Ecto neural progenitor cell (in vitro differentiated cells): ENCODE results near the gene CCDC141.
"Not testable (repeated sequence)": the region's sequence is repeated elsewhere in the genome, so short reads cannot be mapped to it uniquely, and the experiment has no call there.

Source experiments
- DNase-seq: peaks from one replicate; pipeline ENCODE4 v3.0.0-alpha.2; 2018; ENCODE audit warnings: low spot score

CCDC141 gene

GRCh38 chr2:179044500-179044899 lies 5.4 kb downstream of the CCDC141 start:
- no peak for DNase-seq

- DNase-seq: no peak
These were observed 12.1 kb downstream of the CCDC141 start for GRCh38 chr2:179037807-179038206.

GRCh38 chr2:179036353-179036905 lies 13.5 kb downstream of the CCDC141 start:
- no peak for DNase-seq

DNA sequence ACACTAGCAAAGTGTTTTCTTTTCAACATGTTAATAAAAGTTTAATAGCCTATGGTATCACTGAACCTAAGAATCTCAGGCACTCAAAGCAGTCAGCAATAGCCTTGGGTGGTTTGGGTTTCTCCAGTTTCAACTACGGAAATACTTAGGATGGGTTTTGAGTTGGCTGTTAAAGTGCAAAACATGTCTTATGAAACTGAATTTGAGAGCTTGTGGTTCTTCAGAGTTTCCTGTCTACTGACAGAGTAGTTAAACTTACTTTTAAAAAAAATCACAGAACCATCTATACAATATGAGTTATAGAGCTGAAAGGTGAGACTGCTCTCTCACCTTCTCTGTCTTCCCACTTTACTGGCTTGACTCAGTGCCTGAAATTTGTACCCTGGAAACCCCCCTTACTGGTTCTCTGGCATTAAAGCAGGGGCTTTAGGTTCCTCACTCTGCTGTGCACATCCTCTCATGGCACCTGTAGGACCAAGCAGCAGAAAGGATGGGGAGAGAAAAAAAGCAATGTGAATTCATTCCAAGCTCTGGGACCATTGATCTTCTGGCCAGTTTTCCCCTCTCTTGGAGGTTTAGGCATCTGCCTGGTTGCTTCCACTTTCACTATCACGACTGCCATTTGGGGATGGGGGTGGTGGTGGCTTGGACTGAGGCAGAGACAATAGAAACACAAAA lies 18.1 kb downstream of the CCDC141 start:
- no peak for DNase-seq

DNA sequence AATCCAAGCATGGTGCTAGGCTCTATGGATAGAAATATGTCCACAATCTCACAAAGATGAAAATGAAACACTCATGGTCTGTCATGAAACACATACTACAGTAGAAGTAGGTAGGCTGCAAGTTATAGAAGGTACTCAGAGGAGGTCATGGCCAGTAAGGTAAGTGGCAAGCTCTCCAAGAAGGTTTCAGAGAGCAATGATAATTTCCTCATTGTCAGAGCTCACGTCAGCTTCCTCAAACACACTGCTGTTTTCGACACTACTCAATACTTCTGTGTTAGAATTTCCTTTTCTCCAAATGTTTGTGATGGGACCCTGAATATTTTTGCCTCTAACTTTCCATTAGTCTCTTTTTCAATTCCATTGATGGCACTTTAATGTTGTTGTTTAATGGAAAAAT lies 25.5 kb downstream of the CCDC141 start:
- DNase-seq: no peak

GRCh38 chr2:179022685-179023084 lies 27.3 kb downstream of the CCDC141 start:
- no peak for DNase-seq

DNA sequence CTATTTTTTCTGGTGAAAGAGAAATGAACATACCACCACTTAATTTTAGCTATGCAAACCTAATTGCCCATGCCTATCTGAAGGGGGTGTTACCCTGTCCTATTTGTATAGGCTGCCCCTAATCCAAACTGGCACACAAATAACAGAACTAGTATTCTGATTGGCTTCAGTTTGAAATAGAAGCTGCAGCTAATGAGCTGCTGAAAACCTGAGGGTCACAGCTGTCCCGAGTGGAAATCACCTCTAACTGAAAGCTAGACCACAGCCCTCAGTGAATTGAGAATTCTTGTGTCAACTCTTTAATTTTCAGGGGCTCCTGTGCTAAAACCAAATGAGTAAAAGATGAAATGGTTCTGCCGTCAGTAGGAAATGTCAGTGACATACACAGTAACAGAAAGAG lies 28.7 kb downstream of the CCDC141 start:
- DNase-seq: no peak

GRCh38 chr2:179020156-179020750 lies 29.7 kb downstream of the CCDC141 start:
- peak; percentile 60 for DNase-seq

GRCh38 chr2:179019260-179019659 lies 30.7 kb downstream of the CCDC141 start:
- no peak for DNase-seq

- DNase-seq: no peak
These were observed 32.1 kb downstream of the CCDC141 start for GRCh38 chr2:179017773-179018357.

- DNase-seq: not testable (repeated sequence)
These were observed 35.7 kb downstream of the CCDC141 start for GRCh38 chr2:179014189-179014588.

DNA sequence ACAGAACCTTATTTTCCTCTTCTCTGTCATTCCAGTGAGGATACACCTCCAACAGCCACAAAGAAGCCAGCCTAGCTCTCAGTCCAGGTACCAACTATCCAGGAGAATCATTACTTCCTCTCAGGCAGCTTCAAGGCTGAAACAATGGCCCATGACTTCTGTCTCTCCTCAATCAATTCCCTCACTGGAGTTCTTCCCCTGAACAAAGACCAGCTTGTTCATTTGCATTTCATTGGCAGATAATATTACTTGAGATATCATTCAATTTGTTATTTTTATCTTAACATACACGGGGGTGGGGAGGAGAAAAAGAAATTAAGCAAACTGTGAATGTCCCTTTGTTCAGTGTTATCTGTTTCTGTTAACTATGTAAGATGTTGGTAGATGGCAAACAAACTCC lies 44.0 kb downstream of the CCDC141 start:
- no peak for DNase-seq

- no peak for DNase-seq
These were observed 50.5 kb downstream of the CCDC141 start for GRCh38 chr2:178999476-178999875.

DNA sequence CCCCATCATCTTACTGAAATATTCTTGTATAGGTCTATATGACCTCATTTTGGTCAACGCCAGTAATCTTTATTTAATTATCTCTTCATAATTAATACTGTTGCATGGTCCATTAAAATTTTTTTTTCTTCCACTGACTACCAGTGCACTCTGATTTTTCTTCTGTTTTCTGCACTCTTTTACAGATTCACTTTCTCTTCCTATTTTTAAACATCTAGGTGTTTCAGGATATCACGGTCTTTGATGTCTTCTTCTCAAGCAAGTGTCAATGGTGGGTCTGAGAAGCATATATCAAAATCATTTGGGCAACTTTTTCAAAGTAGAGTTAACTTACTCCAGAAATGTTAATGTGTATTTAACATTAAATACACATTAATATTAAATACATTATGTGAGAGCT lies 51.4 kb downstream of the CCDC141 start:
- no peak for DNase-seq

DNA sequence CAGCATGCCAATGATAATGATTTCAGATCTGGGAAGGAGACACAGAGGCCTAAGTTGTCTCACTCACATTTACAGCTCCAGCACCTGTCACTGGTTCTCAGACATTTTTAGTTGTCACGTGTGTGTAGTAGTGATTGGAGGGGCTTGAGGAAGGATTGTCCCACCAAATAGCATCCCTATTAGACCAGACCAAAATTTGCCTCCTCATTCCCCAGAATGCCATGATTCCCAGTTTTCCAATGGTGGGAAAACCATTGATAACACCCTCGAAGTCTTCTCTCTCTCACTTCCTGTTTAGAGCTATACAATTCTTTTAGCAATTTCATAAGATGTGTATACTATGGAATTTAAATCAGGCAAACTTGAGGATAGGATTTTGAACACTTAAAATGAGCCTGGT lies 52.5 kb downstream of the CCDC141 start:
- no peak for DNase-seq

DNA sequence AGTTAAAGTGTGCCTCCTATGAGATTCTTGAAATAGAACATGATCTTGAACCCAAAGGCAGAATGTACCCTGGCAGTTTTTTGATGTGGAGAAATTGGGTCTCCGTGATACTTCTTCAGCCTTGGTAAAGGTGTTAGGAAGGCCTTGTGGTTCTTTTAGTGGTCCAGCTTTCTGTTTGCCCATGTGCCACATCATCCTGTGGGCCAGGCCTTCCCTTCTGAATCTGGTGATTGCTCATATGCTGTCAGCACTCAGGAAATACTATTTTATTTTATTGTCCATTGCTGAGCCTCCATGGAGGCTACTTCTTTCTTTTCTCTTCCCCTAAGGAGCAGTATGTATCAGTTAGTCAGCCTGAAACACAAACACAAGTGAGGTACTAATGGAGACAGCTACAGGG lies 52.9 kb downstream of the CCDC141 start:
- DNase-seq: no peak

- no peak for DNase-seq
These were observed 55.7 kb downstream of the CCDC141 start for GRCh38 chr2:178994264-178994663.

DNA sequence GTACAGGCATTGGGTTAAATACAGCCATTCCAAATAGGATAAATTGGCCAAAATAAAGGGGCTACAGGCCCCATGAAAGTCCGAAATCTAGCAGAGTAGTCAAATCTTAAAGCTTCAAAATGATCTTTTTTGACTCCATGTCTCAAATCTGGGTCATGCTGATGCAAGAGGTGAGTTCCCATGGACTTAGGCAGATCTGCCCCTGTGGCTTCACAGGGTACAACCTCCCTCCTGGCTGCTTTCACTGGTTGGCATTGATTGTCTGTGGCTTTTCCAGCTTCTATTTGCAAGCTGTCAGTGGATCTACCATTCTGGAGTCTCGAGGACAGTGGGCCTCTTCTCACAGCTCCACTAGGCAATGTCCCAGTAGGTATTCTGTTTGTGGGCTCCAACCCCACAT lies 56.1 kb downstream of the CCDC141 start:
- no peak for DNase-seq

- not testable (repeated sequence) for DNase-seq
These were observed 57.2 kb downstream of the CCDC141 start for GRCh38 chr2:178992719-178993118.

DNA sequence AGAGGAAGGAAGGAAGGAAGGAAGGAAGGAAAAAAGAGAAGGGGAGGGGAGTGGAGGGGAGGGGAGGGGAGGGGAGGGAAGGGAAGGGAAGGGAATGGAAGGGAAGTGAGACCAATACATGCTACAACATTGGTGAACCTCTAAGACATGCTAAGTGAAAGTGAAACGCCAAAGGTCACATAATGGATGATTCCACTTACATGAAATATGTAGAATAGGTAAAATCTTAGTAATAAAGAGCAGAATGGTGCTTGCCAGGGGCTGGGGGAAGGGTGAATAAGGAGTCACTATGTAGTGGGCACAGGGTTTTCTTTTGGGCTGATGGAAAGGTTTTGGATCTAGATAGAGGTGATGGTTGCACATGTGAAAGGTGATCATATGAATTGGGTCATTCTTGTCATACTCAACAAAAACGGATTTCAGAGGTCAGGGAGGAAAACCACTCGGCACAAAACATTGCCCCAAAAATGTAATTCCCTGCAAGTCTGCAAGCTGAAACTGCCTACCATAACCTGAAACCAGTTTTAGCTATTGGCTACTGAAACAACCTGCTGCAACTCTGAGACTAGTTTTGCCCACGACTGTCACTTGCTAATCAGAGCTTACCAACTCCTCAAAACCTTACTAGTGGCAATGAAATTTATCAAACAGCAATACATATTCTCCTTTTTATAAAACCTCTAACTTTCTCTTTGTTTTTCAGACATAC lies 59.2 kb downstream of the CCDC141 start:
- DNase-seq: no peak

GRCh38 chr2:178989424-178989823 lies 60.5 kb downstream of the CCDC141 start:
- DNase-seq: not testable (repeated sequence)

DNA sequence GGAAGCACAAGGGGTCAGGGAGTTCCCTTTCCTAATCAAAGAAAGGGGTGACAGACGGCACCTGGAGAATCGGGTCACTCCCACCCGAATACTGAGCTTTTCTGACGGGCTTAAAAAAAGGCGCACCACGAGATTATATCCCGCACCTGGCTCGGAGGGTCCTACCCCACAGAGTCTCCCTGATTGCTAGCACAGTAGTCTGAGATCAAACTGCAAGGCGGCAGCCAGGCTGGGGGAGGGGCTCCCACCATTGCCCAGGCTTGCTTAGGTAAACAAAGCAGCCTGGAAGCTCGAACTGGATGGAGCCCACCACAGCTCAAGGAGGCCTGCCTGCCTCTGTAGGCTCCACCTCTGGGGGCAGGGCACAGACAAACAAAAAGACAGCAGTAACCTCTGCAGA lies 67.3 kb downstream of the CCDC141 start:
- DNase-seq: not testable (repeated sequence)

- DNase-seq: no peak
These were observed 69.1 kb downstream of the CCDC141 start for GRCh38 chr2:178980815-178981214.
